ENCODE measurements around the gene LDHB.
"Not testable (repeated sequence)": the region's sequence is repeated elsewhere in the genome, so short reads cannot be mapped to it uniquely, and the experiment has no call there.

LDHB gene

GRCh38 chr12:21613931-21614330 lies 43.7 kb downstream of the LDHB start:
- DNase-seq (ENCODE audit: low read depth in 2 of 3, low spot score in 2 of 3): no peak

- no peak for DNase-seq (ENCODE audit: low read depth in 2 of 3, low spot score in 2 of 3)
Observed at GRCh38 chr12:21608196-21608595, 49.4 kb downstream of the LDHB start.

GRCh38 chr12:21607701-21608100 lies 49.9 kb downstream of the LDHB start:
- DNase-seq (ENCODE audit: low read depth in 2 of 3, low spot score in 2 of 3): no peak

- no peak for DNase-seq (ENCODE audit: low read depth in 2 of 3, low spot score in 2 of 3)
Observed at GRCh38 chr12:21606175-21606574, 51.5 kb downstream of the LDHB start.

- DNase-seq (ENCODE audit: low read depth in 2 of 3, low spot score in 2 of 3): no peak
Observed at GRCh38 chr12:21604245-21605101, 53.2 kb downstream of the LDHB start, which contains the start of gene GYS2. Gene GYS2, minus strand, starts transcription at chr12:21604847. Its CDS starts 255 bp downstream, at chr12:21604592.

- no peak for DNase-seq (ENCODE audit: low read depth in 2 of 3, low spot score in 2 of 3)
Observed at GRCh38 chr12:21602774-21603173, 54.9 kb downstream of the LDHB start.

DNA sequence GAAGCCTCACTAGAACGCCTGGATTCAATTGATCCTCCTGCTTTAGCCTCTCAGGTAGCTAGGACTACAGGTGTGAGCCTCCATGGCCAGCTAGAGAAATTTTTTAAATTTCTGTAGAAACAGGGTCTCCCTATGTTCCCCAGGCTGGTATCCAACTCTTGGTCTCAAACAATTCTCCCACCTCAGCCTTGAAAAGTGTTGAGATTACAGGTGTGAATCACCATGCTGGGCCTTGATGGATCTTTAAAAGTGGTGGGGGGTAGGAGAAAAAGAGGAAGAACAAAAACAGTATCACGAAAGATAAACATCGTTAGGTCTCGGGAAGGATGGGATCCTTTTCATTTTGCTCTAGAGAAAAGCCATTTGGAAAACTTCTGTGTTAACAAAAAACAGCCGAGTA lies 57.4 kb downstream of the LDHB start:
- no peak for DNase-seq (ENCODE audit: low read depth in 2 of 3, low spot score in 2 of 3)

DNA sequence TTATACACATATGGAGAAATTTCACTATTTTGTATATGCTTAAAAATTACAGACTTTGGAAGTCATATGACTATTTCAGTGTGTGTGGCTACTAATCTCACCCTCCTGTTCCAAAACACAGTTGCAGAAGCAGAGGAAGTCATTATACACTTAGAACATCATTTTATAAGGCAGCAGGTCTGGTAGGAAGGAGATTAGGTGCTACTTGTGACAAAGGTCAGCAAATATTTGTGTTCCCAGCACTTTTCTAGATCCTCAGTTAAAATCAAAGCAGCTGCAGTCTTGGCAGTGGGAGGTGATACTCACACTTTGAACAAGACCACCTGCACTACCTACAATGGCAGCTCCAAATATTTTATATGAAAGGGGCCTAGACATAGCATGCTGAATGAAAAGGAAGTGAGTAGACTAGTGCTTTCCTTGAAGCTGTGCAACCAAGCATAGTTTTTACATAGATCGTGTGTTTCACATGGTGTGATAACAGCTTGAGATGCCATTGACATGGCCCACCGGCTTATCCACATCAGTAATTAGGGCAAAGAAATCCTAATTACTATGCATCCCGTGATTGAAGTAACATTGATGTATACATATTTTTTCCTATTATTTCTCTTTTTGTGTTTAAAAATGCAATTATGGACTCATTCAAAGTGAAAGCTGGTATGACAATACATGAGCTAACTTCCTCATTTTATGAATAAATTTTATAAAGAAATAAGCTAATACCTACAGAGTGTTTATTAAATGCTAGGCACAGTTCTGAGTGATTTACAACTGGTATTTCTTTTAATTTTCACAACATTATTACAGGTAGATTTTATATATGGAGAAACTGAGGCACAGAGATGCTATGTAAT lies 58.3 kb downstream of the LDHB start:
- no peak for DNase-seq (ENCODE audit: low read depth in 2 of 3, low spot score in 2 of 3)

- DNase-seq (ENCODE audit: low read depth in 2 of 3, low spot score in 2 of 3): no peak
Observed at GRCh38 chr12:21598651-21599050, 59.0 kb downstream of the LDHB start.

DNA sequence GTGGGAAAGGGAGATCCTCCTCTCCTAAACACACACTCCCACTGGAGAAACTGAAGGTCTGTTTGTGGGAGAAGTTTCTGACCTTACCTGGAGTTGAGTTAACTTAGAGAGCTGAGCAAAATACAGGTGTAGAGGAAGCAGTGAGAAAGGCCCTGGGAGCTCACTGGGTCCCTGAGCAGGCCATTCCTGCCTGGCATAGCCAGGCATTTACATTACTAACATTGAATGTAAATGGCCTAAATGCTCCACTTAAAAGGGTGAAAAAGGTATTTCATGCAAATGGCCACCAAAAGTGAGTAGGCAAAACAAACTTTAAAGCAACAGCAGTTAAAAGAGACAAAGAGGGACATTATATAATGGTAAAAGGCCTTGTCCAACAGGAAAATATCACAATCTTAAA lies 62.3 kb downstream of the LDHB start:
- not testable (repeated sequence) for DNase-seq (ENCODE audit: low read depth in 2 of 3, low spot score in 2 of 3)

DNA sequence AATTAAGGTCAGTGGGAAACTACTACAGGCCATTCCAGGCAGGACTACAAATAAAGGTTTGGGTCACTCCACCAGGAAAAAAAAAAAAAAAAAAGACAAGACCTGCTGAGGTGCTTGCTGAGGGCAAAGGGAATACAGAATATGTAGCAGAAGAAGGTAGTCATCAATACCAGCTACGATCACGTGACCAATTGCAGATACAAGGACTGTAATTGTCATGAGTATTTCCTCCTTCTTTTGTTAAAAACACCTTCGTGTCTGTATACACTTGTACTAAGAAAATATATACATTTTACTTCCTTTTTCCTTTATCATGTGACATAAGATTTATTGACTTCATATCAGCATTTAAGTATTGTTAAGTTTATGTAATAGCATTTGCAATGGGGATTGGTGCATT lies 72.2 kb downstream of the LDHB start:
- DNase-seq (ENCODE audit: low read depth in 2 of 3, low spot score in 2 of 3): no peak

Measured in activated CD8-positive, alpha-beta memory T cell treated with anti-CD3 and anti-CD28 coated beads for 48 hours (primary cell).